Nephron (organoid): ENCODE measurements around the gene ZNF488.

Experiments used
- H3K27ac Mint-ChIP-seq, 3 experiments: 2 replicates each; pipeline ENCODE4 v1.8.0; 2020; ENCODE audit warnings: mixed read lengths in 3 of 3, mild to moderate bottlenecking in 2 of 3, moderate library complexity in 1 of 3
- H3K27me3 Mint-ChIP-seq: 2 replicates; pipeline ENCODE4 v1.8.0; 2021; ENCODE audit warnings: low read depth, mild to moderate bottlenecking, moderate library complexity, mixed read lengths
- H3K36me3 Mint-ChIP-seq: 2 replicates; pipeline ENCODE4 v1.8.0; 2020; ENCODE audit warnings: low read depth, mixed read lengths
- H3K4me1 Mint-ChIP-seq: 2 replicates; pipeline ENCODE4 v1.8.0; 2020; ENCODE audit warnings: mixed read lengths
- H3K4me3 Mint-ChIP-seq, 3 experiments: 2 replicates each; pipeline ENCODE4 v1.8.0; 2020; ENCODE audit warnings: mild to moderate bottlenecking in 3 of 3, mixed read lengths in 3 of 3, moderate library complexity in 2 of 3
- H3K9me3 Mint-ChIP-seq: 2 replicates; pipeline ENCODE4 v1.8.0; 2020; ENCODE audit warnings: mixed read lengths
- TF ChIP-seq, protein P1 (sequence below), 3 experiments: fragments of 200-600 bp; sonication (generic); IDR thresholded peaks; one replicate each; pipeline ENCODE4 v1.5.0; 2021; ENCODE audit warnings: antibody characterized with exemption in 3 of 3; ENCODE audit not compliant: unreplicated experiment in 3 of 3

The ZNF488 gene

GRCh38 chr10:47318706-47319105 lies 65.4 kb downstream of the ZNF488 start:
- TF ChIP-seq, protein P1, sequence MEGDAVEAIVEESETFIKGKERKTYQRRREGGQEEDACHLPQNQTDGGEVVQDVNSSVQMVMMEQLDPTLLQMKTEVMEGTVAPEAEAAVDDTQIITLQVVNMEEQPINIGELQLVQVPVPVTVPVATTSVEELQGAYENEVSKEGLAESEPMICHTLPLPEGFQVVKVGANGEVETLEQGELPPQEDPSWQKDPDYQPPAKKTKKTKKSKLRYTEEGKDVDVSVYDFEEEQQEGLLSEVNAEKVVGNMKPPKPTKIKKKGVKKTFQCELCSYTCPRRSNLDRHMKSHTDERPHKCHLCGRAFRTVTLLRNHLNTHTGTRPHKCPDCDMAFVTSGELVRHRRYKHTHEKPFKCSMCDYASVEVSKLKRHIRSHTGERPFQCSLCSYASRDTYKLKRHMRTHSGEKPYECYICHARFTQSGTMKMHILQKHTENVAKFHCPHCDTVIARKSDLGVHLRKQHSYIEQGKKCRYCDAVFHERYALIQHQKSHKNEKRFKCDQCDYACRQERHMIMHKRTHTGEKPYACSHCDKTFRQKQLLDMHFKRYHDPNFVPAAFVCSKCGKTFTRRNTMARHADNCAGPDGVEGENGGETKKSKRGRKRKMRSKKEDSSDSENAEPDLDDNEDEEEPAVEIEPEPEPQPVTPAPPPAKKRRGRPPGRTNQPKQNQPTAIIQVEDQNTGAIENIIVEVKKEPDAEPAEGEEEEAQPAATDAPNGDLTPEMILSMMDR (IDR thresholded peaks at IDR 0.05; ENCODE audit: unreplicated experiment in 3 of 3): no peak
- H3K27ac Mint-ChIP-seq: no peak overlapping the region

GRCh38 chr10:47317251-47317650 lies 66.8 kb downstream of the ZNF488 start:
- Mint-ChIP-seq H3K4me1 (no peaks in the 10 kb centered on the region), H3K27me3 (peaks cover 17% of the 10 kb centered on the region), H3K27ac (no peak overlapping the region), H3K9me3 (no peaks in the 10 kb centered on the region), H3K36me3 (no peaks in the 10 kb centered on the region), H3K4me3 (no peak overlapping the region)
- TF ChIP-seq, protein P1 (IDR thresholded peaks at IDR 0.05; ENCODE audit: unreplicated experiment in 3 of 3): no peak

More at GRCh38 chr10:47318706-47319105, 65.4 kb downstream of the ZNF488 start:
- H3K27me3 Mint-ChIP-seq: peaks cover 18% of the 10 kb centered on the region
- no peaks in the 10 kb centered on the region for H3K4me1 Mint-ChIP-seq
- H3K36me3 Mint-ChIP-seq: no peaks in the 10 kb centered on the region
- H3K9me3 Mint-ChIP-seq: no peaks in the 10 kb centered on the region
- H3K4me3 Mint-ChIP-seq: no peak overlapping the region

DNA sequence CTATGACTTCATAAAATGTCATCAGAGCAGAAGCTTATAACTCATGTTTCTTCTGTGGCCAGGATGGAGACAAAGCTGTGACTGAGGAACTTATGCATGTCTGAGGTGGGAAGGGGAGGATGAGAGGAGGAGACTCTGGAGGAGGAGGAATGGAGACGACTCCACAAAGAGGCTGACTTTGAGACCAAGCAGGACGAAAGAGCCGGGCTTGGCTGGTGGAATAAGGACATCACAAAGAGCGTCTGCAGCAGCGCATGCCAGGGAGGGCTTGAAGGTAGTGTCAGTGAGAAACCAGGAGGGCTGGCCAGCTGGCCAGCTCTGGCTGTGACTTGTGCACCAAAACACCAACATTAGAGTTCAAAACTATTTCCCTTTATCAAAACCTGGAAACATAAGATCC lies 68.0 kb downstream of the ZNF488 start:
- TF ChIP-seq, protein P1 (IDR thresholded peaks at IDR 0.05; ENCODE audit: unreplicated experiment in 3 of 3): no peak
- Mint-ChIP-seq H3K9me3 (no peaks in the 10 kb centered on the region), H3K4me1 (peaks cover 10% of the 10 kb centered on the region), H3K27ac (no peak overlapping the region), H3K27me3 (peaks cover 17% of the 10 kb centered on the region), H3K4me3 (no peak overlapping the region), H3K36me3 (no peaks in the 10 kb centered on the region)
